Measurements from ENCODE around the gene SERINC2. TPM values are rescaled to one million over a fixed set of nuclear protein-coding genes. Genes with fewer than 3 reads are reported as not detected.

The SERINC2 gene
- total RNA-seq, 1 donor from 2014 or later: 32.3 TPM

- no peak for DNase-seq
- Histone ChIP-seq H3K27ac (no peak overlapping the region), H3K36me3 (no peaks in the 10 kb centered on the region), H3K9me3 (no peaks in the 10 kb centered on the region), H3K4me1 (no peaks in the 10 kb centered on the region), H3K27me3 (ENCODE audit: low read depth) (no peaks in the 10 kb centered on the region), H3K4me3 (no peak overlapping the region)
- TF ChIP-seq CTCF (IDR thresholded peaks at IDR 0.05): no peak
- intact Hi-C loops (cut with DNase I): no loop called here
- no peak for ATAC-seq
Observed at GRCh38 chr1:31442648-31442994, 29.6 kb downstream of the SERINC2 start.

GRCh38 chr1:31443673-31444072 is 30.7 kb downstream of the SERINC2 start:
- no peaks in the 10 kb centered on the region for H3K36me3 ChIP-seq
- intact Hi-C loops (cut with DNase I): no loop called here
- no peak for DNase-seq

GRCh38 chr1:31444725-31445448 is 31.9 kb downstream of the SERINC2 start:
- Histone ChIP-seq H3K27ac (no peak overlapping the region), H3K36me3 (no peaks in the 10 kb centered on the region), H3K4me1 (no peaks in the 10 kb centered on the region), H3K27me3 (ENCODE audit: low read depth) (no peaks in the 10 kb centered on the region), H3K4me3 (no peak overlapping the region), H3K9me3 (no peaks in the 10 kb centered on the region)
- no peak for DNase-seq
- intact Hi-C loops (cut with DNase I): no loop called here
- no peak for TF ChIP-seq CTCF (IDR thresholded peaks at IDR 0.05)
- peak in 1 of 2 donors; percentile 17 for ATAC-seq

More at GRCh38 chr1:31443673-31444072, 30.7 kb downstream of the SERINC2 start:
- no peaks in the 10 kb centered on the region for H3K27me3 ChIP-seq (ENCODE audit: low read depth)
- no peak overlapping the region for H3K27ac ChIP-seq
- no peak for ATAC-seq
- H3K4me3 ChIP-seq: no peak overlapping the region
- TF ChIP-seq CTCF (IDR thresholded peaks at IDR 0.05): no peak
- H3K9me3 ChIP-seq: no peaks in the 10 kb centered on the region
- H3K4me1 ChIP-seq: no peaks in the 10 kb centered on the region

GRCh38 chr1:31445951-31446350 is 32.9 kb downstream of the SERINC2 start:
- H3K27me3 ChIP-seq (ENCODE audit: low read depth): no peaks in the 10 kb centered on the region
- DNase-seq: no peak
- no peak overlapping the region for H3K4me3 ChIP-seq
- no peaks in the 10 kb centered on the region for H3K36me3 ChIP-seq
- H3K4me1 ChIP-seq: no peaks in the 10 kb centered on the region
- no peak overlapping the region for H3K27ac ChIP-seq
- H3K9me3 ChIP-seq: no peaks in the 10 kb centered on the region
- no peak for TF ChIP-seq CTCF (IDR thresholded peaks at IDR 0.05)
- intact Hi-C loops (cut with DNase I): no loop called here
- no peak for ATAC-seq

- DNase-seq (no peak), ATAC-seq (no peak)
- Histone ChIP-seq H3K27me3 (ENCODE audit: low read depth) (no peaks in the 10 kb centered on the region), H3K4me1 (no peaks in the 10 kb centered on the region), H3K9me3 (peaks cover 4% of the 10 kb centered on the region), H3K36me3 (no peaks in the 10 kb centered on the region), H3K27ac (no peak overlapping the region), H3K4me3 (no peak overlapping the region)
- intact Hi-C loops (cut with DNase I): no loop called here
- no peak for TF ChIP-seq CTCF (IDR thresholded peaks at IDR 0.05)
Observed at GRCh38 chr1:31447210-31447609, 34.2 kb downstream of the SERINC2 start.

Measured in lower lobe of right lung (tissue), 2 donors.